Measurements from ENCODE around the gene KIAA1191.

Gene KIAA1191

DNA sequence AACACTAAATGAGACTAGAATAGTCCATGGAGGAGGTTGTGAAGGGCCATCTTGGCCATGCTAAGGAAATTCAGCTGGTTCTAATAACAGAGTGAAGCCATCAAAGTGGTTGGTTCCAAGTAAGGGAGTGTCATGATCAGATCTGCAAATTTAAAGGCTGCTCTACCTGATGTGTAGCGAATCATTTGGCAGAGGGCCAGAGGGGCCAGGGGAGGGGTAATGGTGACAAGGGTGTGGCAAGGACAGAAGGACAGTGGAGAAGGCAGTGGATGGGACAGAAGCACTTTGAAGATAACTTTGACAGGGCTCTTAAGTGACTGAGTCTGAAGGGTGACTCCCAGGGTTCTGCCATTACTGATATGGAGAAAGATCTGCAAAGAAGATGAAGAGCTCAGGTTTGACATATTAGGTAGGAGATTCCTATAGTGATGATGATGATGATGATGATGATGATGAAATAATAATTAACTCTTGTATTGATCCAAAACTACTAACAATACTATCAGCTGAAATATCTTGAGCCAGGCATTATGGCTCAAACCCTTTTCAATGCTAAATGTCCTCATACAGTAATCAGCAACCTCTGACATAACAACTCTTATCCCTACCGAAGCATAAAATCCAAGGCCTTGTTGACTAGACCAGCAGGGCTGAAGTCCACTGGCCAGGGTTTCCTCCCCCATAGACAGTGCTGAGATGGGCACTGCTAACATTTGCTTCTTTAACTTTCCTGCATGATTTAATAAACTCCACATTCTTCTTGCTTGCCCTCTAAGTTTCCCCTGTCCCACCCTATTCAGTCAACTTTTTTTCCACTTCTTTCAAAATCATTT, 20.0 kb downstream of the KIAA1191 start:
- TF ChIP-seq, protein P1, sequence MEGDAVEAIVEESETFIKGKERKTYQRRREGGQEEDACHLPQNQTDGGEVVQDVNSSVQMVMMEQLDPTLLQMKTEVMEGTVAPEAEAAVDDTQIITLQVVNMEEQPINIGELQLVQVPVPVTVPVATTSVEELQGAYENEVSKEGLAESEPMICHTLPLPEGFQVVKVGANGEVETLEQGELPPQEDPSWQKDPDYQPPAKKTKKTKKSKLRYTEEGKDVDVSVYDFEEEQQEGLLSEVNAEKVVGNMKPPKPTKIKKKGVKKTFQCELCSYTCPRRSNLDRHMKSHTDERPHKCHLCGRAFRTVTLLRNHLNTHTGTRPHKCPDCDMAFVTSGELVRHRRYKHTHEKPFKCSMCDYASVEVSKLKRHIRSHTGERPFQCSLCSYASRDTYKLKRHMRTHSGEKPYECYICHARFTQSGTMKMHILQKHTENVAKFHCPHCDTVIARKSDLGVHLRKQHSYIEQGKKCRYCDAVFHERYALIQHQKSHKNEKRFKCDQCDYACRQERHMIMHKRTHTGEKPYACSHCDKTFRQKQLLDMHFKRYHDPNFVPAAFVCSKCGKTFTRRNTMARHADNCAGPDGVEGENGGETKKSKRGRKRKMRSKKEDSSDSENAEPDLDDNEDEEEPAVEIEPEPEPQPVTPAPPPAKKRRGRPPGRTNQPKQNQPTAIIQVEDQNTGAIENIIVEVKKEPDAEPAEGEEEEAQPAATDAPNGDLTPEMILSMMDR (IDR thresholded peaks at IDR 0.05; ENCODE audit: low read depth, low read length): no peak
- in situ Hi-C loops (cut with HindIII; ENCODE audit: low sequenced_read_pairs): no loop called here
- H3K4me3 ChIP-seq (ENCODE audit: low read depth, low read length): no peak overlapping the region
- DNase-seq (ENCODE audit: low read depth, low spot score): no peak

DNA sequence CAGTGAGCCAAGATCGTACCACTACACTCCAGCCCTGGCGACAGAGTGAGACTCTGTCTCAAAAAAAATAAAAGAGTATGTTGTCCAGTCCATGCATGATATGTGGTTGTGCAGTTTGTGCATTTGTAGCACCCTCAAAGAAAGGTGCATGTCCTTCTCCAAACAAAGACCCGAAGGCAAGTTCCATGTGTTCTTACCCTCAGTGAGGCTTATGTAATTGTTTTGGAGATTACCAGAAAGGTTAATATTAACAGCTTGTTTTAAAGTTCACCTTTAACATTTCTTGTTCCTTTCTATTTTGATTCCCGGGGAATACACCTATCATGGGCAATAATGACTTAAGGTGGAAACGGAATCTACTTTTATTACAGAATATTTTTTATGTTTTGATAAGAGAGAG, 22.3 kb downstream of the KIAA1191 start:
- in situ Hi-C loops (cut with HindIII; ENCODE audit: low sequenced_read_pairs): no loop called here
- no peak overlapping the region for H3K4me3 ChIP-seq (ENCODE audit: low read depth, low read length)
- no peak for DNase-seq (ENCODE audit: low read depth, low spot score)
- TF ChIP-seq, protein P1 (IDR thresholded peaks at IDR 0.05; ENCODE audit: low read depth, low read length): no peak

DNA sequence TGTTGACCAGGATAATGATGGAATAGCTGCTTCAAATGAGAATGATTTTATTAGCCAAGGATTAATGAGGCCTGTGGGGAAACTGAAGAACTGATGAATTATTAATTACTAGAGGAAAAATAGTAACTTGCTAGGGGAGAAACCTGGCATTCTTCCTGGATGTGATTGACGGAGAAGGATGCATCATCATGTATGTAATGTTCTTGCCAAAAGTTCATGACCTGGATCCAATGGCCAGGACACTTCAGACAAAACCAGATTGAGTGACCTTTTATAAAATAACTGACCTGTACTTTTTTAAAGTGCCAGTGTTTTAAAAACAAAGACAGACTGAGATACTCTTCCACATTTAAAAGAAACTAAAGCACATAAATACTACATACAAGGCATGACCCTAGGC, 23.7 kb downstream of the KIAA1191 start:
- in situ Hi-C loops (cut with HindIII; ENCODE audit: low sequenced_read_pairs): no loop called here
- DNase-seq (ENCODE audit: low read depth, low spot score): no peak
- no peak overlapping the region for H3K4me3 ChIP-seq (ENCODE audit: low read depth, low read length)
- TF ChIP-seq, protein P1 (IDR thresholded peaks at IDR 0.05; ENCODE audit: low read depth, low read length): no peak

DNA sequence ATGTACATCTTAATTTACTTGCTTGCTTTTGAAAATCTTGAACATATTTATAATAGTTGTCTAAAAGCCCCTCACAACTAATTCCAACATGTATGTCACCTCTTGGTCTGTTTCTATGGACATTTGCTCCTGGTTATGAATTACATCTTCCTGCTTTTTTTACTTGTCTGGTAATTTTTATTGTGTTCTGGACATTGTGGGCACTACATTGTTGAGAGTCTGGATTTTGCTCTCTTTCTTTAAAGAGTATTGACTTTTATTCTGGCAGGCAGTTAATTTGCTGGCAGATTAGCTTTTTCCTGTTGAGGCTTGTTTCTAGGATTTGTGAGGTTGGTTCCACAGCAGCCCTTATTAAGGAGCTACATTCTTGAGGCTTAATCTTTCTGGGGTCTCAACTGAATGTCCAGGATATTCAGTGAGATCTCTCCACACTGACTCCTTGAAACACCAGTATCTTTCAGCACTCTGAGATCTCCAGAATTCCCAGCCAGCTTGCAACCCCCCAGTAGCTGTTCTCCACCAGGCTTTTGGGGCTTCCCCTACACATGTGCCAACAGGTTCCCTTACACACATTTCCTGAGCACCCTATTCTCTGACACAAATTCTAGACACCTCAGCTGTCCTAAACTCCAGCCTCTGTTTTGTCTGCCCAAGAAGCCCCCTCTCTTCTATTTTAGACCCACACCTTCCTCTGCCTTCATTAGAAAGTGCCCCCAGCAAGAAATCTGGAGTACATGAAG, 27.4 kb downstream of the KIAA1191 start:
- H3K4me3 ChIP-seq (ENCODE audit: low read depth, low read length): no peak overlapping the region
- no peak for DNase-seq (ENCODE audit: low read depth, low spot score)
- TF ChIP-seq, protein P1 (IDR thresholded peaks at IDR 0.05; ENCODE audit: low read depth, low read length): no peak
- in situ Hi-C loops (cut with HindIII; ENCODE audit: low sequenced_read_pairs): no loop called here

DNA sequence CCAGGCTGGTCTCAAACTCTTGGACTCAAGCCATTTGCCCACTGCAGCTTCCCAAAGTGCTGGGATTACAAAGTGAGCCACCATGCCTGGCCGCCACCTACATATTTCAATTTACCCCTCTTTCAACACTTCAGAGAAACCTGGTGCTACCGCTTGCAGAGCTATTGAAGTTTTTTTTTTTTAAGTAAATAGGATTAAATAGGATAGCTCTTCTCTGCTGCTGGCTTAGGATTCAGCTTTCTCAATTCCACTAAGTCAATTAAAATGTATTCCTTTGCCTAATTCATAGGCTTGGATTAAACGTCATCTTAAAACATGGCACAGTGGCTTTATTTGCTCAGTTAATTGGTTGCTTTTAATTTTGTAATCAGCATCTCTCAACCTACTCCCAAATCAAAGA, 41.0 kb downstream of the KIAA1191 start:
- DNase-seq (ENCODE audit: low read depth, low spot score): no peak

DNA sequence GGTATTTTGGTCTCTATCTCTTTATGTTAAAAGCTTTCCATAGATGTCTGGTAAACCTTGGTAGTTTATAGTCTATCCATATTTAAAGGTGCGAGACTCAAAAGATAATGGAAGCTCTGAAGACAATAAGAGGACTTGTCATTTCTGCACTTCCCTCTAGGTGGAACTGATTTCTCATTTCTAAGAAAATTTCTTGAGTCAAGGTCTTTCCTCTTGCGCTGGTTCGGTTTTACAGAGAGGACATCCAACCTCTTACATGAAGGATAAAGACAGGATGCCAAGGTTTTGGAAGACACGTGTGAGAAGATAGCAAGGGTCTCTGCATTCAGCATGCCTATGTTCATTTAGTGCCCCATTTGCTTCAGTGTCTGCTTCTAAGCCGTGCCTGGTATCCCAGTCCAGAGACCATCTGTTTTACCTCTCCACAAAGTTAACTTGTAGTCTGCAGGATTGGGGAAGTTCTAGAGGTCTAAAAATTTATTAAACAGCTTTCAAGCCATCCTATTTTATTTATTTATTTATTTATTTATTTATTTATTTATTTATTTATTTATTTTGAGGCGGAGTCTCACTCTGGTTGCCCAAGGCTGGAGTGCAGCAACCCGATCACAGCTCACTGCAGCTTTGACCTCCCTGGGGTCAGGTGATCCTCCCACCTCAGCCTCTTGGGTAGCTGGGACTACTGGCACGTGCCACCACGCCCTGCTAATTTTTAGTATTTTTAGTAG, 41.6 kb downstream of the KIAA1191 start:
- in situ Hi-C loops (cut with HindIII; ENCODE audit: low sequenced_read_pairs): no loop called here
- no peak overlapping the region for H3K4me3 ChIP-seq (ENCODE audit: low read depth, low read length)
- TF ChIP-seq, protein P1 (IDR thresholded peaks at IDR 0.05; ENCODE audit: low read depth, low read length): peak; percentile 24
- DNase-seq (ENCODE audit: low read depth, low spot score): peak; percentile 5

More for the DNA sequence above, 41.0 kb downstream of the KIAA1191 start:
- in situ Hi-C loops (cut with HindIII; ENCODE audit: low sequenced_read_pairs): no loop called here
- H3K4me3 ChIP-seq (ENCODE audit: low read depth, low read length): no peak overlapping the region
- TF ChIP-seq, protein P1 (IDR thresholded peaks at IDR 0.05; ENCODE audit: low read depth, low read length): no peak
